NCI-H69 (cell line): Measurements from ENCODE around the gene HYI.
"Not testable (repeated sequence)": the region's sequence is repeated elsewhere in the genome, so short reads cannot be mapped to it uniquely, and the experiment has no call there.

Experiments used
- DNase-seq: peaks from one replicate; lab custom pipeline; 2025; lab: John Stamatoyannopoulos, UW

The HYI gene, protein sequence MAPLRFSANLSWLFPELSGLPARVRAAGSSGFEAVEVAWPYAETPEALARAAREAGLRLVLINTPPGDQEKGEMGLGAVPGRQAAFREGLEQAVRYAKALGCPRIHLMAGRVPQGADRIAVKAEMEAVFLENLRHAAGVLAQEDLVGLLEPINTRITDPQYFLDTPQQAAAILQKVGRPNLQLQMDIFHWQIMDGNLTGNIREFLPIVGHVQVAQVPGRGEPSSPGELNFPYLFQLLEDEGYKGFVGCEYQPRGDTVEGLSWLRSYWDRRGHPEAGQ

DNA sequence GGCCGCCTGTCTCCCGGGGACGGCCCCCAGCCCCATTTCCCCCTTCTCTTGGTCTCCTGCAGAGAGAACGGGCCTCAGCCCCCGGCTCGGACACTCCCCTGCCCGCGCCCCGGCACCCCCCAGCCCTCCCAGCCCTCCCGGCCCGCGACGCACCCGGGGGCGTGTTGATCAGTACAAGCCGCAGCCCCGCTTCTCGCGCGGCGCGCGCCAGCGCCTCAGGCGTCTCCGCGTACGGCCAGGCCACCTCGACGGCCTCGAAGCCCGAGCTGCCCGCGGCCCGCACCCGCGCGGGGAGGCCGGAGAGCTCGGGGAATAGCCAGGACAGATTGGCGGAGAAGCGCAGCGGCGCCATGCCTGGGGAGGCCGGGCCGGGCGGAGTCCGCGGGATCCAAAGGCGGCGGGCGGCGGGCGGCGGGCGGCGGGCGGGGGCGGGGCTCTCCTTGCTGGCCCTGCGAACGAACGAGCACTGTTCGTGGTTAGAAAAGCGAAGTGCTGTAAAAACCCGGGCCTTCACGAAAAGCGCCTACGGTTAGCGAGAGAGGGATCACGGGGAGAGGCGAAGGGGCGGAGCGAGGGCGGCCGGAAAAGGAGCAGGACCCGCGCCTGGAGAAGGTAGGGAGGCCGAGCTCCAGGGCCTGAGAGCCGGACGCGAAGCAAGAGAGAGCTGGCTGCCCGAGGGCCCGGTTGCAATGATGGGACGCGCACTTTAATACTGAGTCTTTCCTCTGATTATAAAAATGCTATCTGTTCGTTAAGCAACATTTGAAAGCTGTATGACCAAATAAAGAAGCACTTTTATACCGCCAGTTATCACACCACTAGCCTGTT lies at the start of gene HYI:
TSS of gene HYI (minus strand) at position 490 of the 828 bp plus-strand sequence. CDS start at position 352, 138 bp downstream.
- peak; percentile 86 for DNase-seq

- not testable (repeated sequence) for DNase-seq
These were observed 48.1 kb upstream of the HYI start for GRCh38 chr1:43501806-43502205.

DNA sequence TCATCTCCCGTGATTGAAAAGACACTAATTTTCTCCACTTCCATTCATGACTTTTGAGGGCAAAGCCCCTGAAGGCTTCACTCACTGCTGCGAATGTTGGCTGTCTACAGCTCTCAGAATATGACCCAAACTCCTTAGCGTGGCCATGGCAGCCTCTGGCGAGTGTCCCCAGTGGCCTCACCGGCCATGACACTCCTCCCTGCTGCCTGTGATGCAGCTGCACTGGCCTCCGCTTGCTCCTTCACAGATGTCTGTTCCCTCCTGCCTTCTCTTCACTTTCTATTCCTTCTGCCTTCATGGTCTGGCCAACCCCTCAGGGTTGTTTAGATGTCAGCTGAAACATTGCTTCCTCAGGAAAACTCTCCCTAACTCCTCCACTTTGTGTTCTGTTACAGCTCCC lies 46.2 kb upstream of the HYI start:
- DNase-seq: no peak

- no peak for DNase-seq
These were observed 41.5 kb upstream of the HYI start for GRCh38 chr1:43495204-43495603.

DNA sequence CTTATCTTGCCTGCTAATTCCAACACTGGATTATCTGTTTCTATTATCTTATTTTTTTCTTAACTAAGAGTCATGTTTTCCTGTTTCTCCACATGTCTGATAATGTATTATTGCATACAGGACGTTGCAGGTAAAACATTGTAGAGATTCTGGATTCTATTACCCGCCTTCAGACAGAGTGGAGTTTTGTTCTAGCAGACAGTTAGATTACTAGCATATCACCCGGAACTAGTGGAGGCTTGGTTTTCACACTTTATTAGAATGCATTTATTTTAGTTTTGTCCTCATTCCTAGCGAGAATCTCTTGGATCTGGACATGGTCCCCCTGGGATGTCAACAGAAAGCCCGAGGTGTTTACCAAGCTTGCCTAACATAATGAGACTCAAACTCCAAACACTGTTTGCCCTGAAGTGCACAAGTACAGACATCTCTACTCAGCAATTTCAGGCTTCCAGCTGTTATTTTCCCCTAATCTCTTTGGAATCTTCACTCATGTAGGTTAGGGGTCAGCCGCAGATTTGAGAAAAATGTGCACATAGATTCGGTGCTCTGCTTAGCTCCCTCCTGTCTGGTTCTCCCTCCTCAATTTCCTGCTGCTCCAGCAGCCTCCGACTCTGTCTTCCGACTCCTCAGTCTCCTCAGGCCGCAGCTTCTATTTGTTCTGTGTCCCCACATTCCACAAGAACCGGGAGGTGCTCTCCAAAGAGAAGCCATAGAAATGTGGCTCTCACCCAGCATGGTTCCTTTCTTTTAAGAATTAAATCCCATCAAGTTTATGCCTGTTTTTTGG lies 40.1 kb upstream of the HYI start:
- DNase-seq: peak; percentile 42

GRCh38 chr1:43492826-43493225 lies 39.1 kb upstream of the HYI start:
- DNase-seq: no peak

DNA sequence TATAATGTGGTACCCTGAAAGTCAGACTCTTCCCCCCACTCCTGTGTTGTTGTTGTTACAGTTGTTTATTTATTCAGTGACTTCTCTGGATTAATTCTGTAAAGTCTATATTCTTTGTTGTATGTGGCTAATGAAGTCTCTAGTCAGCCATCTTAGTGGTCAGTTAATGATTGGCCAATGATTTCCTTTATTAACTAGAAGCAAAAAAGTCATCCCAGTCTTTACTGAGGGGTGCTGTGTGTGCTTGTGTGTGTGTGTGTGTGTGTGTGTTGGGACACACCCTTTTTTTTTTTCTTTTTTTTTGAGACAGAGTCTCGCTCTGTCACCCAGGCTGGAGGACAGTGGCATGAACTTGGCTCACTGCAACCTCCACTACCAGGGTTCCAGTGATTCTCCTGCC lies 37.3 kb upstream of the HYI start:
- DNase-seq: no peak

GRCh38 chr1:43488165-43488564 lies 34.4 kb upstream of the HYI start:
- no peak for DNase-seq

GRCh38 chr1:43484367-43484766 lies 30.6 kb upstream of the HYI start:
- no peak for DNase-seq

DNA sequence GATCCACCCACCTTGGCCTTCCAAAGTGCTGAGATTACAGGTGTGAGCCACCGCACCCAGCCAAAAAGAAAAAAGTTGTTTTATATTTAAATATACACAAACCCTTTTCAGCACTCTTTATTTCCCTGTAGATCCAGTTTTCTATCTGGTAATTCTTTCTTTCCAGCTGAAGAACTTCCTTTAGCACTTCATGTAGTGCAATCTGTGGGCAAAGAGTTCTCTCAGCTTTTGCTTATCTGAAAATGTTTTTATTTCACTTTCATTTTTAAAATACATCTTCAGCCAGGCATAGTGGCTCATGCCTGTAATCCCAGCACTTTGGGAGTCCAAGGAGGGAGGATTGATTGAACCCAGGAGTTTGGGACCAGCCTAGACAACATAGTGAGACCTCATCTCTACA lies 28.5 kb upstream of the HYI start:
- no peak for DNase-seq

DNA sequence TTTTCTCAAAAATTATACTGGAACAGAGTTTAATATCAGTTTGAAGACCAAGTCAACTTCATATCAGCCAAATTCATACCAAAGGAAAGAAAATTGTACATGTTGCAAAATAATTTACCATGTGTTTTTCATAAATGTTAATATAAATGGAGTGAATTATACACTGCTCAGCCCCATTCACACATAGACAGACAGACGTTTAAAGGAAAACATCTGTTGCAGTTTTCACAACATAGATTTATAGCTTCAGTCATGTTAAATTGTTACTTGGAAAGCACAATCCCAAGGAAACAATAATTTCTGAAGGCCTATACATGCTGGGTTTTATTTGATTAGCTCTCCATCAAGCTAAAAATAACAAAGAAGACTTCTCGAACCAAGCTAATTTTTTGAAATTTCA lies 27.8 kb upstream of the HYI start:
- DNase-seq: peak; percentile 51

- DNase-seq: no peak
These were observed 25.7 kb upstream of the HYI start for GRCh38 chr1:43479414-43479813.

DNA sequence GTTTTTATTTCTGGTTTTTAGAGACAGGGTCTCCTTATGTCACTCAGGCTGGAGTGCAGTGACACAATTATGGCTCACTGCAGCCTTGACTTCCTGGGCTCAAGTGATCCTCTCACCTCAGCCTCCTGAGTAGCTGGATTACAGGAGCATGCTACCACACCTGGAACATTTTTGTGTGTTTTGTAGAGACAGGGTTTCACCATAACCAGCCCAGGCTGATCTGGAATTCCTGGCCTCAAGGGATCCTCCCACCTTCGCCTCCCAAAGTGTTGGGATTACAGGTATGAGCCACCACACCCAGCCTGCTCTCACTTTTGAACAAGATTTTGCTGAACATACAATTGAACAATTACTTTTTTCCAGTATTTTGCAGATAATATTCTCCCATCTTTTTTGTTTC lies 24.0 kb upstream of the HYI start:
- DNase-seq: no peak

GRCh38 chr1:43475611-43476401 lies 22.1 kb upstream of the HYI start:
- not testable (repeated sequence) for DNase-seq

DNA sequence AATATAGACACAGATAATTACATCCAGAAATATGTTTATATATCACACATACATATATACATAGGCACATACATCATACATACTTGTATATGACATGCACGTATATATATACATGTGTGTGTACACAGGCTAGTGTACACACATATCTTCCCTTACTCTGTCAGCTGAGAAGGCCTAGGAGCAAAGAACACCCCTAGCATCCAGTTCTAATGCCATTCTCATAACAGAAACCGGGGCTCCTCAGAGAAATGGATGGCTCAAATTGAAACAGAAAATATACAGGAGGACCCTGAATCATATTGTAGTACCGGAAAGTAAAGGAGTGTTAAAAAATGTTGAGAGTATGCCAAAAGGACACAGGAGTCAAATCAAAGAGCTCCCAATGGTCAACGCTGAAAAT lies 19.7 kb upstream of the HYI start:
- no peak for DNase-seq

DNA sequence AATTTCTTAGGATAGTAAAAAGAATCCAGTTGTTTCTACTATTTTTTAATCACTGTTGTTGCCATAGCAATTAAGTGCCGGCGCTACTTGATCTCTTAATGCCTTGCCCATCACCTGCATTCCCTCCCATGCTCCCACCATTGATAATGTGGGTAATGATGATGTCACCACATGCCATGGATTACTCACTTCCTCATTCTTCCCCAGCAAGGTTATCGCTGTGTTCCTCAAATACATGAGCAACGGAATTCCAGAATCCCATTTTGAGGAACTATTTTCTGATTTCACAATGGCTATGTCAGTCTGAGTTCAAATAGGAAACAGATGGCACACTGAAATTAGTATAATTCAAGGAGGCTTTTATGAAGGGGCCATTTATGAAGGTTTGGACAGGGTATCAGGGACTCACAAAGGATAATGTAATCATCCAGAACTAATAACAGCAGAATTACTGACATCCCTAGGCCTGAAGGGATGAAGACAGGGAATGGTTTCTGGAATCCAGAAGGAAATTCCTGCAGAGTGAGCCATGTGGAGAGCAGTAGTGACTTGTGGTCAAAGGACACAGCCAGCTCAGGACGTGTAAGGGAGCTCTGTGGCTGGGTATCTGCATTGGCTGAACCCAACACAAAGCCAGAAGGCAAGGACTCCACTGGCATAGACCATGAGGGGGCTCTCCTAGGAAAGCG lies 18.9 kb upstream of the HYI start:
- DNase-seq: peak; percentile 49

- DNase-seq: no peak
These were observed 18.3 kb upstream of the HYI start for GRCh38 chr1:43472087-43472462.

GRCh38 chr1:43469932-43470331 lies 16.2 kb upstream of the HYI start:
- no peak for DNase-seq

- DNase-seq: no peak
These were observed 14.7 kb upstream of the HYI start for GRCh38 chr1:43468414-43468813.

DNA sequence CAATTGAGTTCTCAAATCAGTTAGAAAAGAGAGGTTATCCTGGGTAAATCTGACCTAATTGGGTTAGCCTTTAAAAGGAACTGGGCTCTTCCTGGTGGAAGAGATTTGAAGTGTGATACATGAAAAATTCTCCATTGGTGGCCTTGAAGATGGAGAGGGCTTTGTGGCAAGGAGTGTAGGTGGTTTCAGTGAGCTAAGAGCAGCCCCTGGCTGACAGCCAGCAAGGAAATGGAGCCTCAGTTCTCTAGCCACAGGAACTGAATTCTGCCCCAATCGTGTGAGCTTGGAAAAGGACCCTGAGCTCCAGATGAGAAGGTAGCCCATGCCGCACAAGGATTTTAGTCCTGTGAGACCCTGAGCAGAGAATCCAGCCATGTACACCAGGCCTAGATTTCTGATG lies 12.7 kb upstream of the HYI start:
- DNase-seq: peak; percentile 16

DNA sequence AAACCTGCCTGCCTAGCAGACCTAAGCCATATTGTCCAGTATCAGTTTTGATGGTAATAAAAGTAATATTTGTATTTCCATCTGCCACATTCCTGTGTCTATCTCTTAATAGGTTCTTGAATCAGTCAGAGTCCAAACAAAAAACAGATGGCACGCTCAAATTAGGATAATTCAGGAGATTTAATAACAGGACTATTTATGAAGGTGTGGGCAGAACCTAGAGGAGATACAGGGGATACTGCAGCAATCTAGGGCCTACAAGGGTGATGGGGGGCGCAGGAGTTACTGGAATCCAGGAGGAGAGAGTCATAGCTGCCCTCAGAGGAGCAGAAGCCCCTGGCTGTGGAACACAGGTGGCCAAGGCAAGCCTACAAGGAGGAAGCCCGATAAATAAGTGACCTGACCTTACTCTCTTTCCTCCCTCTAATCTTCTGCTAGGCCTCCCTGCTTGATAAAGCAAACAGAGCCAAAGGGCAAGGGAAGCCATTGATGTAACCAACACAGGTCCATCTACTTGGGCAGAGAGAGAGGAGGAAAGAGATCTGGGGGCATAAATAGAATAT lies 11.9 kb upstream of the HYI start:
- DNase-seq: peak; percentile 33
